A549 (cell line): Measurements from ENCODE around the gene TMEM179.

Experiments
- CEBPB ChIP-seq, 2 experiments: fragments of >200 bp in 1 of 2; sonication (Bioruptor Twin) in 1 of 2; formaldehyde crosslinking in 1 of 2; IDR thresholded peaks; 2 replicates each; pipeline ENCODE4 v1.6.1; 2012 to 2016
- FOSL2 ChIP-seq, 2 experiments: fragments of 450-650 bp in 1 of 2; fragments of >200 bp in 1 of 2; sonication (Bioruptor Twin) in 1 of 2; formaldehyde crosslinking; IDR thresholded peaks; 2 replicates each; pipeline versions ENCODE4 v1.5.0 to v1.6.1; 2016 to 2020; ENCODE audit warnings: mild to moderate bottlenecking in 1 of 2, moderate library complexity in 1 of 2
- HOXA7 ChIP-seq: fragments of 250-450 bp; sonication (Bioruptor Pico); IDR thresholded peaks from 2 replicates; pipeline ENCODE4 v1.5.0; 2020; ENCODE audit warnings: mild to moderate bottlenecking, moderate library complexity
- KDM1A ChIP-seq: fragments of 200-600 bp; sonication (generic); IDR thresholded peaks from 2 replicates; pipeline ENCODE4 v1.6.1; 2016; ENCODE audit warnings: low read depth, mild to moderate bottlenecking
- MYC ChIP-seq: IDR thresholded peaks from 2 replicates; pipeline ENCODE4 v1.6.1; 2012; ENCODE audit warnings: mild to moderate bottlenecking, inconsistent platforms, low read length, improper control_type of control experiment, borderline replicate concordance
- PHF8 ChIP-seq: fragments of 200-600 bp; sonication (generic); IDR thresholded peaks from 2 replicates; pipeline ENCODE4 v1.6.1; 2016; ENCODE audit warnings: low read depth, mild to moderate bottlenecking, antibody characterized with exemption, moderate library complexity, borderline replicate concordance
- POLR2A ChIP-seq: IDR thresholded peaks from 2 replicates; pipeline ENCODE4 v1.6.1; 2012; ENCODE audit warnings: mild to moderate bottlenecking, low read length
- POLR2AphosphoS2 ChIP-seq: conservative IDR thresholded peaks from 2 replicates; pipeline ENCODE4 v1.6.1; 2012; ENCODE audit warnings: low read length, improper control_type of control experiment, inconsistent platforms
- RNF2 ChIP-seq: fragments of 200-600 bp; sonication (generic); IDR thresholded peaks from 2 replicates; pipeline ENCODE4 v1.6.1; 2016; ENCODE audit warnings: low read depth, mild to moderate bottlenecking, antibody characterized with exemption, moderate library complexity, borderline replicate concordance
- SMC3 ChIP-seq: fragments of >200 bp; sonication (Bioruptor Twin); formaldehyde crosslinking; IDR thresholded peaks from 3 replicates; pipeline ENCODE4 v1.6.1; 2018; ENCODE audit warnings: inconsistent platforms
- SREBF2 ChIP-seq: fragments of 450-650 bp; IDR thresholded peaks from 2 replicates; pipeline ENCODE4 v1.6.1; 2014; ENCODE audit warnings: mild to moderate bottlenecking, moderate library complexity
- TP53 ChIP-seq: fragments of 250-450 bp; sonication (Bioruptor Pico); IDR thresholded peaks from 2 replicates; pipeline ENCODE4 v1.5.0; 2021; ENCODE audit warnings: mild to moderate bottlenecking, moderate library complexity
- TF ChIP-seq, protein P1 (sequence below): fragments of >200 bp; sonication (Bioruptor Twin); formaldehyde crosslinking; IDR thresholded peaks from 3 replicates; pipeline ENCODE4 v1.5.1; 2016

DNA sequence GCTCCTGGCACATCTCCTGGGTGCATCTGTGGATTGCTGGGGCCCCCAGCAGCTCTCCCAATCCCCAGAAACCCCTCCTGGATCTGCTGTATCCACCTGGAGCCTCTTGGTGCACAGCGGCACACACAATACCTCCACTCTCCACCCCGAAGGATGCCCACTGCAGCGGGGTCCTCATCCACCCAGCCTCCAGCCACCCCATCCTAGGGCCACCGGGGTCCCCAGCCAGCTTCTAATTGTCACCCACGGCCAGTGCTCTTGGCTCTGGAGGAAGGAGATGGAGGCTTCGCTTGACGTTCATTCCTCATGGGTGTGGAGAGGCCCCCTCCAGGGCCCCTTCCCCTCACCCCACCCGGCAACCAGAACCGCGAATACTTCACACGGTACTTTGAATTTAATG, 31.6 kb upstream of the TMEM179 start:
- TF ChIP-seq, protein P1, sequence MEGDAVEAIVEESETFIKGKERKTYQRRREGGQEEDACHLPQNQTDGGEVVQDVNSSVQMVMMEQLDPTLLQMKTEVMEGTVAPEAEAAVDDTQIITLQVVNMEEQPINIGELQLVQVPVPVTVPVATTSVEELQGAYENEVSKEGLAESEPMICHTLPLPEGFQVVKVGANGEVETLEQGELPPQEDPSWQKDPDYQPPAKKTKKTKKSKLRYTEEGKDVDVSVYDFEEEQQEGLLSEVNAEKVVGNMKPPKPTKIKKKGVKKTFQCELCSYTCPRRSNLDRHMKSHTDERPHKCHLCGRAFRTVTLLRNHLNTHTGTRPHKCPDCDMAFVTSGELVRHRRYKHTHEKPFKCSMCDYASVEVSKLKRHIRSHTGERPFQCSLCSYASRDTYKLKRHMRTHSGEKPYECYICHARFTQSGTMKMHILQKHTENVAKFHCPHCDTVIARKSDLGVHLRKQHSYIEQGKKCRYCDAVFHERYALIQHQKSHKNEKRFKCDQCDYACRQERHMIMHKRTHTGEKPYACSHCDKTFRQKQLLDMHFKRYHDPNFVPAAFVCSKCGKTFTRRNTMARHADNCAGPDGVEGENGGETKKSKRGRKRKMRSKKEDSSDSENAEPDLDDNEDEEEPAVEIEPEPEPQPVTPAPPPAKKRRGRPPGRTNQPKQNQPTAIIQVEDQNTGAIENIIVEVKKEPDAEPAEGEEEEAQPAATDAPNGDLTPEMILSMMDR = no peak
- TF ChIP-seq POLR2A (no peak), KDM1A (no peak), RNF2 (no peak), POLR2AphosphoS2 (no peak), MYC (no peak), PHF8 (no peak), FOSL2 (IDR thresholded peaks at IDR 0.05) (no peak), FOSL2 (CRISPR knock-in tag; IDR thresholded peaks at IDR 0.05) (no peak), CEBPB (IDR thresholded peaks at IDR 0.05) (no peak), TP53 (no peak), HOXA7 (CRISPR knock-in tag) (no peak), SMC3 (no peak), SREBF2 (no peak)
